Measurements from ENCODE around the gene LMNTD2.

The LMNTD2 gene, protein sequence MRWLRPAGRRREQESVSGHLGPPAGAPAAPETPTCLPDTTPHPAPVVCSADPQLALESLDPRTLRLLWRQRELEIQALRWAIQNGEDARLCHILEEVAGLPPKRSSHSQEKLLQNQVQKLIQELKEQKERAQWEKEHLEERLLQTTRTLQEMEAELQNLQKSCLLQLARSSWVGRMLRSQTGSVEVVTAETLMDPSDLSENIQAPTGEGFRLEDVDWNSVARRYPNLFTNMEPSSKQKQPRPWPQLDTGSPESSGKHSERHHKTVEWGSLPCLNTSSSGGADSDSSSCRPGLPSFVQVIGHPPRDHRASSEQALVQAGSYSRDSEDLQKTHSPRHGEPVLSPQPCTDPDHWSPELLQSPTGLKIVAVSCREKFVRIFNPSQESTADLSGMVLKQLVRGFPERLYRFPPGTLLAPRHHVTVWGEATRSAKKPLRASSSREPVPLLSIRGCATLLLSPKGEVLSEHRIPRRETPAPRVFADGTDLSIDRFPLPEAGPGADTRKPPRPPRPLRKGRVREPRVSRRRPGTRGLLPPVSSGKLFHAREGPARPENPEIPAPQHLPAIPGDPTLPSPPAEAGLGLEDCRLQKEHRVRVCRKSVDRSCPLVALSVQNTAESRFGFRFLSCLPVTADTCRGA

DNA sequence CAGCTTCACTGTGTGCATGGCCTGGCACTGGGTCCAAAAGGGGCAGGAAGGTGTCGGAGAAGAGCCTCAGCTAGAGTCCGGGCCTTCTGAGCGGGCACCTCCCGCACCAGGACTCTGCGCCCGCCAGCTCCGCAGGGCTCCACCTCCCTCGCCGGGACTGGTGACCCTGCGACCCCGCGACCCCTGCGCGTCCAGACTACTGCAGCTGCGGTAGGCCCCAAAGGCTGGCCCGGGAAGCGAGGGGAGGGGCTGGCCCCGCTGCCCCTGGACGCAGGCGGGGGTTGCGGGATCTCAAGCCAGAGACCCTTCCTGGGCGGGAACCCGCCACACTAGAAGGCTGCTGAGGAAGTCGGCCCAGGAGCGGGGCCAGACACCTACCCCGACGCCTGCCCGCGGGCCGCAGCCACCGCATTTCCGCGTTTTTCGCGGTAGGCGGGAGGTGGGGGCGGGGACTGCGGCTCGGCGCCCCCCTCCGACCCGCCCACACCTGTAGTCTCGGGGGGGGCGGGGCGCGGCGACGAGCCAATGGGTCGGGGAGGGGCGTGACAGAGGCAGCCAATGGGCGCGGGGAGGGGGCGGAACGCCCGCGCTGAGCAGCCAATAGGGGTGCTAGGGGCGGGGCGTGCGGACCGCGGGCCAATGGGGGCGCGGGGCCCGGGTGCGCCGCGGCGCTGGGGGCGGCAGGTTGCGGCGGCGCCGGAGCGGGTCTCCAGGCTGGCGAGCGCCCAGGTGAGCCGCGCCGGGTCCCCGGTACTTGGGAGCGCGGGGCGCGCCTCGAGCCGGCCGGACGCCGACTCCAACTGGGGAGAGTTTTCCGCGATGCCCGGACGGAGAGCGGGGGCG lies at the start of gene LMNTD2, which contains the start of gene RASSF7:
Gene LMNTD2 (minus strand): TSS at position 434 of the 843 bp plus-strand sequence. CDS start 22 bp downstream, at position 412.
Gene RASSF7 (plus strand): TSS at position 666 of the 843 bp plus-strand sequence. CDS start 799 bp downstream, outside the sequence.
- no peak within 1 kb of the TSS for H3K9ac ChIP-seq
- peak within 1 kb of the TSS; percentile 24 for H3K27ac ChIP-seq
- peak within 1 kb of the TSS; percentile 79 for H3K4me2 ChIP-seq (ENCODE audit: low read length)
- TF ChIP-seq, protein P1, sequence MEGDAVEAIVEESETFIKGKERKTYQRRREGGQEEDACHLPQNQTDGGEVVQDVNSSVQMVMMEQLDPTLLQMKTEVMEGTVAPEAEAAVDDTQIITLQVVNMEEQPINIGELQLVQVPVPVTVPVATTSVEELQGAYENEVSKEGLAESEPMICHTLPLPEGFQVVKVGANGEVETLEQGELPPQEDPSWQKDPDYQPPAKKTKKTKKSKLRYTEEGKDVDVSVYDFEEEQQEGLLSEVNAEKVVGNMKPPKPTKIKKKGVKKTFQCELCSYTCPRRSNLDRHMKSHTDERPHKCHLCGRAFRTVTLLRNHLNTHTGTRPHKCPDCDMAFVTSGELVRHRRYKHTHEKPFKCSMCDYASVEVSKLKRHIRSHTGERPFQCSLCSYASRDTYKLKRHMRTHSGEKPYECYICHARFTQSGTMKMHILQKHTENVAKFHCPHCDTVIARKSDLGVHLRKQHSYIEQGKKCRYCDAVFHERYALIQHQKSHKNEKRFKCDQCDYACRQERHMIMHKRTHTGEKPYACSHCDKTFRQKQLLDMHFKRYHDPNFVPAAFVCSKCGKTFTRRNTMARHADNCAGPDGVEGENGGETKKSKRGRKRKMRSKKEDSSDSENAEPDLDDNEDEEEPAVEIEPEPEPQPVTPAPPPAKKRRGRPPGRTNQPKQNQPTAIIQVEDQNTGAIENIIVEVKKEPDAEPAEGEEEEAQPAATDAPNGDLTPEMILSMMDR (IDR thresholded peaks at IDR 0.05), result no peak
- H3K9me3 ChIP-seq (ENCODE audit: control insufficient read depth, low read length), result no peaks in the 10 kb centered on the region
- no peaks in the 10 kb centered on the region for H3K36me3 ChIP-seq (ENCODE audit: control insufficient read depth, insufficient read depth, low read length)
- no peaks in the 10 kb centered on the region for H3K27me3 ChIP-seq (ENCODE audit: control insufficient read depth, insufficient read depth, low read length)
- no peaks in the 10 kb centered on the region for H3K4me1 ChIP-seq
- no peaks in the 10 kb centered on the region for H3K79me2 ChIP-seq
- H3K4me3 ChIP-seq (ENCODE audit: low read depth, low read length), result peak within 1 kb of the TSS; percentile 55
- H2AFZ ChIP-seq, result peak within 1 kb of the TSS; percentile 87

DNA sequence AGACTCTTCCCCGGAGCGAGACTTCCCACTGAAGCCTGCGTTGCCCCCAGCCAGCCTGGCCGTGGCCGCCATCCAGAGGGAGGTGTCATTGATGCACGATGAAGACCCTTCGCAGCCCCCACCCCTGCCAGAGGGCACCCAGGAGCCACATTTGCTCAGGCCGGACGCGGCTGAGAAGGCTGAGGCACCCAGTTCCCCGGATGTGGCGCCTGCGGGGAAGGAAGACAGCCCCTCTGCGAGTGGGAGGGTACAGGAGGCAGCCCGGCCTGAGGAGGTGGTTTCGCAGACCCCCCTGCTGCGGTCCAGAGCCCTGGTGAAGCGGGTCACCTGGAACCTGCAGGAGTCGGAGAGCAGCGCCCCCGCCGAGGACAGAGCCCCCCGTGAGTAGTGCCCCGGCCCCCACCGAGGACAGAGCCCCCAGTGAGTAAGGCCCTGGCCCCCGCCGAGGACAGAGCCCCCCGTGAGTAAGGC lies 48.8 kb upstream of the LMNTD2 start:
- Histone ChIP-seq H3K27ac (no peak overlapping the region), H3K9ac (no peak overlapping the region), H2AFZ (no peak overlapping the region), H3K4me1 (no peaks in the 10 kb centered on the region), H3K79me2 (no peaks in the 10 kb centered on the region), H3K9me3 (ENCODE audit: control insufficient read depth, low read length) (no peaks in the 10 kb centered on the region), H3K27me3 (ENCODE audit: control insufficient read depth, insufficient read depth, low read length) (no peaks in the 10 kb centered on the region), H3K4me2 (ENCODE audit: low read length) (no peak overlapping the region), H3K36me3 (ENCODE audit: control insufficient read depth, insufficient read depth, low read length) (no peaks in the 10 kb centered on the region), H3K4me3 (ENCODE audit: low read depth, low read length) (no peak overlapping the region)
- TF ChIP-seq, protein P1 (IDR thresholded peaks at IDR 0.05), result no peak

DNA sequence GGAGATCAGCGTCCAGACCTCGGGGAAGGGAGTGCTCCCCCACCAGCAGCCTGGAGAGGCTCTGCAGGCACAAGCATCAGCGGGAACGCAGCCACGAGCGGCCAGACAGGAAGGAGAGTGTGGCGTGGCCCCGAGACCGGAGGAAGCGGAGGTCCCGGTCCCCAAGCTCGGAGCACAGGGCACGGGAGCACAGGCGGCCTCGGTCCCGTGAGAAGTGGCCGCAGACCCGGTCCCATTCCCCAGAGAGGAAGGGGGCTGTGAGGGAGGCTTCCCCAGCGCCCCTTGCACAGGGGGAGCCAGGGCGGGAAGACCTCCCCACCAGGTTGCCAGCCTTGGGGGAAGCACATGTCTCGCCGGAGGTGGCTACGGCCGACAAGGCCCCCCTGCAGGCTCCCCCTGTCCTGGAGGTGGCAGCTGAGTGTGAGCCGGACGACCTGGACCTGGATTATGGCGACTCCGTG lies 48.3 kb upstream of the LMNTD2 start:
- H3K27me3 ChIP-seq (ENCODE audit: control insufficient read depth, insufficient read depth, low read length), result no peaks in the 10 kb centered on the region
- H3K9ac ChIP-seq, result no peak overlapping the region
- no peaks in the 10 kb centered on the region for H3K4me1 ChIP-seq
- TF ChIP-seq, protein P1 (IDR thresholded peaks at IDR 0.05), result no peak
- H3K79me2 ChIP-seq, result no peaks in the 10 kb centered on the region
- H3K4me2 ChIP-seq (ENCODE audit: low read length), result no peak overlapping the region
- no peaks in the 10 kb centered on the region for H3K36me3 ChIP-seq (ENCODE audit: control insufficient read depth, insufficient read depth, low read length)
- no peak overlapping the region for H3K4me3 ChIP-seq (ENCODE audit: low read depth, low read length)
- no peak overlapping the region for H2AFZ ChIP-seq
- no peak overlapping the region for H3K27ac ChIP-seq
- H3K9me3 ChIP-seq (ENCODE audit: control insufficient read depth, low read length), result no peaks in the 10 kb centered on the region

DNA sequence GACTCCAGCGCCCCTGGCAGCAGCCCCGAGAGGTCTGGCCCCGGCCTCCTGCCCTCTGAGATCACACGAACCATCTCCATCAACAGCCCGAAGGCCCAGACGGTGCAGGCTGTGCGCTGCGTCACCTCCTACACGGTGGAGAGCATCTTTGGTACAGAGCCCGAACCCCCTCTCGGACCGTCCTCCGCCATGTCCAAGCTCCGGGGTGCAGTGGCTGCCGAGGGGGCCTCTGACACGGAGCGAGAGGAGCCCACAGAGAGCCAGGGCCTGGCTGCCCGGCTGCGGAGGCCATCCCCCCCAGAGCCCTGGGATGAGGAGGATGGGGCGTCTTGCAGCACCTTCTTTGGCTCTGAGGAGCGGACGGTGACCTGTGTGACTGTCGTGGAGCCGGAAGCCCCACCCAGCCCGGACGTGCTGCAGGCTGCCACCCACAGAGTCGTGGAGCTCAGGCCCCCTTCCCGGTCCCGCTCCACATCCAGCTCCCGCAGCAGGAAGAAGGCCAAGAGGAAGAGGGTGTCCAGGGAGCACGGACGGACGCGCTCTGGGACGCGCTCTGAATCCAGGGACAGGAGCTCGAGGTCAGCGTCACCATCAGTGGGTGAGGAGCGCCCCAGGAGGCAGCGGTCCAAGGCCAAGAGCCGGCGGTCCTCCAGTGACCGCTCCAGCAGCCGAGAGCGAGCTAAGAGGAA lies 47.6 kb upstream of the LMNTD2 start:
- H2AFZ ChIP-seq, result no peak overlapping the region
- no peaks in the 10 kb centered on the region for H3K36me3 ChIP-seq (ENCODE audit: control insufficient read depth, insufficient read depth, low read length)
- no peak overlapping the region for H3K4me3 ChIP-seq (ENCODE audit: low read depth, low read length)
- no peaks in the 10 kb centered on the region for H3K9me3 ChIP-seq (ENCODE audit: control insufficient read depth, low read length)
- H3K4me1 ChIP-seq, result no peaks in the 10 kb centered on the region
- H3K27me3 ChIP-seq (ENCODE audit: control insufficient read depth, insufficient read depth, low read length), result no peaks in the 10 kb centered on the region
- no peaks in the 10 kb centered on the region for H3K79me2 ChIP-seq
- H3K27ac ChIP-seq, result no peak overlapping the region
- no peak overlapping the region for H3K9ac ChIP-seq
- TF ChIP-seq, protein P1 (IDR thresholded peaks at IDR 0.05), result no peak
- no peak overlapping the region for H3K4me2 ChIP-seq (ENCODE audit: low read length)
